ENCODE results near the gene LARP7. TPM values are rescaled to one million over a fixed set of nuclear protein-coding genes. Genes with fewer than 3 reads are reported as not detected.
A peak's percentile ranks its signal among the peaks of the same experiment; 100 is the strongest.

The LARP7 gene
- total and polyA plus RNA-seq, 2 experiments from 2014 or later = 48.5 to 57.0 TPM

GRCh38 chr4:112706840-112707207 is 69.9 kb downstream of the LARP7 start:
- Histone ChIP-seq H3K27me3 (peaks cover 4% of the 10 kb centered on the region), H3K4me1 (ENCODE audit: low read depth) (peaks cover 10% of the 10 kb centered on the region), H3K36me3 (no peaks in the 10 kb centered on the region), H3K4me3 (peak overlapping the region; percentile 89), H3K27ac (peak overlapping the region; percentile 50), H3K9me3 (ENCODE audit: low read depth) (no peaks in the 10 kb centered on the region)
- TF ChIP-seq CTCF (IDR thresholded peaks at IDR 0.05; ENCODE audit: low read depth, low read length) = no peak
- DNase-seq (ENCODE audit: low read depth in 1 of 2, low spot score in 1 of 2) = no peak

Other genes with a start within 250 kb of the LARP7 start
- gene NEUROG2, start 121.0 kb upstream of the LARP7 start, total RNA-seq = 0.24 TPM in 1 of 2 replicates, not detected in the other
- gene NEUROG2, start 121.0 kb upstream of the LARP7 start, polyA plus RNA-seq = 0.44 TPM in 1 of 2 replicates, not detected in the other
- 3.0 and 10.4 TPM in 2 replicates for gene ZGRF1, start 234 bp upstream of the LARP7 start, total RNA-seq
- gene ZGRF1, start 234 bp upstream of the LARP7 start, polyA plus RNA-seq = 3.2 and 3.9 TPM in 2 replicates

Measured in cardiac muscle cell (in vitro differentiated cells and primary cell).